T follicular helper cell (primary cell): ENCODE measurements around the gene NDUFS8.

Experiments
- DNase-seq: peaks from one replicate; pipeline ENCODE4 v3.0.0-alpha.2; 2020; ENCODE audit warnings: low read depth

Gene NDUFS8

DNA sequence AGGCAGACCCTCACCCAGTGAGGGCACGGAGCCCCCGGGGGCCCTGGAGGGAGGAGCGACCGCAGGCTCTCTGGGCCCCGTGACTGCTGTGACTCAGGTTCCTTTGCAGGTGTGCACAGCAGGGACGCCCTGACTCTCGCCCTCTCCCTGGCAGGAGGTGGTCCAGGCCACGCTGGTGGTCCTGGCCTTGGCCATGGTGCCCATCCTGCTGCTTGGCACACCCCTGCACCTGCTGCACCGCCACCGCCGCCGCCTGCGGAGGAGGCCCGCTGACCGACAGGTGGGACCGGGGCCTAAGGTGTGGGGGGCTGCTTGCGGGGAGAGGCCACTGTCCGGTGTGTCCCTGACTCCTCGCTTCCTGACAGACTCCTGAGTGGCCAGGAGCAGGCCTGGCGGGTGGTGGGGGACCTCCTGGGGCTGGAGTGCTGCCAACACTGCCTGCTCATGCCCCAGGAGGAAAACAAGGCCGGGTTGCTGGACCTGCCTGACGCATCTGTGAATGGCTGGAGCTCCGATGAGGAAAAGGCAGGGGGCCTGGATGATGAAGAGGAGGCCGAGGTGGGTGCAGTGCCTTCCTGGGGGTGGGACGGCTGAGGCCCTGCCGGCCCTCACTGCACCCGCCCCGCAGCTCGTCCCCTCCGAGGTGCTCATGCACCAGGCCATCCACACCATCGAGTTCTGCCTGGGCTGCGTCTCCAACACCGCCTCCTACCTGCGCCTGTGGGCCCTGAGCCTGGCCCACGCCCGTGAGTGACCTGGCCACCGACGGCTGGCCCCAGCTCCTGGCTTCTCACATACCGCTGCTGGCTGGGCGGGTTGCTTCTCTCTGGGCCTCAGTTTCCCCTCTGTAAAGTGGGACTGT lies 19.3 kb downstream of the NDUFS8 start:
- DNase-seq = no peak

DNA sequence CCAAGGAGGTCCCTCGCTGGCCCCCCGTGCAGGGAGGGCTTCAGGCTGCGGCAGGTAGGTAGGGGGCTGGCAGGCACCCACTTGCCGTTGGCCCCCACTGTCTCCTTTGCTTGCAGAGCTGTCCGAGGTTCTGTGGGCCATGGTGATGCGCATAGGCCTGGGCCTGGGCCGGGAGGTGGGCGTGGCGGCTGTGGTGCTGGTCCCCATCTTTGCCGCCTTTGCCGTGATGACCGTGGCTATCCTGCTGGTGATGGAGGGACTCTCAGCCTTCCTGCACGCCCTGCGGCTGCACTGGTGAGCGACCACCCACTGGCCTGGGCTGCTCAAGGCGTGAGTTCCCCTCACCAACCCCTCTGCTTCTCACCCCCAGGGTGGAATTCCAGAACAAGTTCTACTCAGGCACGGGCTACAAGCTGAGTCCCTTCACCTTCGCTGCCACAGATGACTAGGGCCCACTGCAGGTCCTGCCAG lies 19.9 kb downstream of the NDUFS8 start:
- DNase-seq = no peak

DNA sequence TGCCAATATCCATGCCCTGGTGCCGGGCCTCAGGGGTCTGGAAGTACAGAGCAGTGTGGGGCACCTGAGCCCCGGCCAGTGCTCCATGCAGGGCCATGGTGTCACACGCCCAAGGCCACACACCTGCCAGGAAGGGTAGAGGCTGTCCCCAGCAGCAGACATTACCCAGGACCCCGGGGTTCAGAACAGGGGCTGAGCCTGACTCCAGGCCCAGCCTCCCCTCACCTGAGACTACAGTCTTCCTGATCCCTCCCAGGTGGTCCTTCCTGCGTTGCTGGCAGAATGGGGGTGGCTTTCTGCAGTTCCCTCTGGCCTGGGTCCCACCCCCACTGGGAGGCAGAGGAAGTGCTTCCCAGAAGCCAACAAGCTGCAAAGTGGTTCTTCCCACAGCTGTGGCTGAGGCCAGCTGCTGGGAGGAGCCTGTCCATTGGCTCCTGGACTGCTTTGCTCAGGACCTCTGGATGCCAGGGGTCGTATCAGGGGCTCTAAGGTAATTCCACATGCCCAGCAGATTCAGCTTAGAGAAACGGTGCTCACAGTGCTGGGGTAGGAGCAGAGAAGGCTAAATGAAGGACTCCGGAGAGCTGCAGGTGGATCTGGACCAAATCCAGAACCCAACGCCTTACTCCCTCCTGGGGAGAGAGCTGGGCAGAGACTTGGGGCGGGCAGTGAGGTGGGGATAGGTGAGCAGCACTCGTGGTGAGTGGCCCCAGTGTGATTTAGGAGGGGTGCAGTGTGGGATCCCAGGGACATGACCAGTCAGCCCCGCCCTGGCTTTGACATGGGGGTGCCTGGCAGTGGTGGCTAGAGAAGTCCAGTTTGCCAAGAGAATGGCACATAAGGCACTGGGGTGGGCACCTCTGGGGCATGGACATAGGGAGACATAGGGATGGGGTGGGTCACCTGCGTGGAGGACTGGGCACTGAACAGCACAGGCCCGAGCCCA lies 21.0 kb downstream of the NDUFS8 start:
- no peak for DNase-seq

DNA sequence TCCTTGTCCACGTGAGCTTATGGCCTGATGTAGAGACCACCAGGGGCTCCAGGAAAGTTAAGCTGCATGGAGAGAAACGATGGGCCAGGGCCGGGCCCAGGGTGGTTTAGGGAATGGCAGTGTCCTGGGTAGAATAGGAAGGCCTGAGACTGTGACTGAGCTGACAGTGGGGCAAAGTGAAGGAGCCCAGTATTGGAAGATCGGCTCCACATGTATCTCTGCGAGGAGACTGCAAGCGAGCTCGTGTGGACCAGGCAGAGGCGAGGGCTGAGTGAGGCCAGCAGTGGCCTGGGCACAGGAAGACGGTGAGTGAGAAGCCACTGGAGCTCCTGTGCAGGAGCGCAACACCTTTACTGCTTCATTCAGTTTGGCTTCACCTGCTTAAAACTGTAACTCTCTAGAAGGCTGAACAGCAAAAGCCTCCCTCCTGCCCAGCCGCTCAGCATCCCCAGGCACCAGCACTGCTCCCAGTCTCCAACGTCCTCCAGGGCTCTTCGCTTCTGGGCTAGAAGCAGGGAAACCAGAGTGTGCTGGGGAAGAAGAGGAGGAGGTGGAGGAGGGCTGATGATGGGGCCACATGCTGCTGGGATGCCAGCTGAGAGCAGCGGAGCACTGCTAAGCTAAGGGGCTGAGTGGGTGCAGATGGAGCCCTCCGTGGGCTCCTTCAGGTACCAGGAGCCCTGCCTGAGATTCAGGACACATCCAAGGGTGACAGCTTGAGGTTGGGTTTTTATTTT lies 21.8 kb downstream of the NDUFS8 start:
- no peak for DNase-seq

DNA sequence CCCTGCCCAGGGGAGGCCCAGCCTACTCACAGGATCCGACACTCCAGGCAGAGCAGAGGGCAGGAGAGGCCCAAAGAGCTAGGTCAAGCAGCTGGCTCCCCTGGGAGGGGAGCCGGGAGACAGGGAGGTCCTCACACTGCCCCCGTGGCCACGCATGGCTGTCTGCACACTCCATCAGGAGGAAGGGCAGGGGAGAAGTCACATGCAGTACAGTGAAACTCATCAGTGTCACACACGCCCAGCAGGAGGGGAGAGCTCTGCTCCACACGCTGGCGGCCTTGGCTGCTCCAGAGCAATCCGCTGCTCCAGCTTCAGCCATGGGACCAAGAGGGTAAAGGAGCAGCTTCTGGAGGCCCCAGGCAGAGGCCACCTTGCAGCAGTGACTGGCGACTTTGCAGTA lies 22.6 kb downstream of the NDUFS8 start:
- DNase-seq = no peak

DNA sequence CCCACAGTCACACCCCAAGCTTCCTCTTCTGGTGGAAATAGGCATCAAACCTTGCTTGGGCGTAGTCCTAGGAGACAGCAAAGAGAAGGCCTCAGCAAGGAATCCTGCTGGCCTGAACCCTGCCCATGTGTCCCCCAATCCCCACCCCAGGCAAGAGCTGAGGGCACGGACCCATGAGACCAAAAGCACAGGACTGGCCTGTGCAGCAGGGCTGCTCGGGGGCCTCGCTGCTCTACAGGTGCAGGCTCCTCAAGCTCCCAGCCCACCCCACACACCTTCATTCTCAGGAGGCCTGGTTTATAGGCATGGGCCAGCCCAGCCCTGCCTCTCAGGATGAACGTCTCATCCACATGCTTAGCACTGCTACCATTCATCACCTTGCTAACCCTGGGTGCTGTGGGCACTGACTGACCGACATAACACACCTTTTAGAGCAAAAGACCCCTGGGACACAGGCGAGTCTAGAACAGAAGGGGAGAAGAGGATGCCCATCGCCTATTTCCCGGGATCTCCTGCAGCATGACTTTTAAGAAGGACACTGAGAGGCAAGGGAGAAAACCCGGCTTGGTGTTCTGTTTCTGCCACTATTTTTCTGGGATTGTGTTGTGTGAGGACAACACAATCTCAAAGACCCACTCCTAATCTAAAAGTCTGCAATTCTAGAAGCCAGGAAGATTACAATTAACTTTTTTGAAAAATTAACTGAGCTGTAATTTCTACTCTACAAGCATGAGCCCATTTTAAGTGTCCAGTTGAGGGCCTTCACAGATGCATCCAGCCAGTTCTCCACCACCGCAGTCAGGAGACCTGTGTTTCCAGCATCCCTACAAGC lies 23.7 kb downstream of the NDUFS8 start:
- no peak for DNase-seq

DNA sequence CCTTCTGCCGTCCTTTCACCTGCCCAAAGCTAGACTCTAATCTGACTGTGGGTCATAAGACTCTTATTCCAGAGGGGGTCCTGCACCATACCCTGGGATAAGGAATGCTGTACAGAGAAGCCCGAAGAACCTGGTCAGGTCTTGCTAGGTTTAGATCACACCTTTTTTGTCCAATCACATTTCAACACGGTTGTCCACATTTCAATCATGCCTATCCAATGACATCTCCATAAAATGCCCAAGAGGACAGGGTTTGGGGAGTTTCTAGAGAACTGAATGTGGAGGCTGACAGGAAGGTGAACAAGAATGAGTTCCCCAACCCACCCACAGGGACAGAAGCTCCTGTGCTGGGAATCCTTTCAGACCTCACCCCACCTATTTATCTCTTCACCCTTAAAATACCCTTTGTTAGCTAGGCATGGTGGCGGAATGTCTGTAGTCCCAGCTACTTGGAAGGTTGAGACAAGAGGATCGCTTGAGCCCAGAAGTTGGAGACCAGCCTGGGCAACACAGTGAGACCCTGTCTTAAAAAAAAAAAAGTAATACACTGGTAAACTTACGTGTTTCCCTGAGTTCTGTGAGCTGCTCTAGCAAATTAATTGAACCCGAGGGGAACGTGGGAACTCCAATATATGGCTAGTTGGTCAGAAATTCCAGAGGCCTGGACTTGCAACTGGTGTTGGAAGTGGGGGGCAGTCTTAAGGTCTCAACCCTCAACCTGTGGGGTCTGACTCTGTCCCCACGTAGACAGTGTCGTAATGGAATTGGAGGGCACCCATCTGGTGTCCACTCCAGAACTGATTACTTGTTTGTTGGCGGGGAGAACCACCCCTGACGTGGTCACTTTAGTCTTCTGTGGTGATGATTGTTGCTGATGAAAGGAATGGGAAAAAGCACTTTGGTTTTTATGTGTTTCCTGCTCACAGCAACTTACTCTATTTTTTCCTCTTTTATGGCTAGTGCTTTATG lies 26.1 kb downstream of the NDUFS8 start:
- no peak for DNase-seq

DNA sequence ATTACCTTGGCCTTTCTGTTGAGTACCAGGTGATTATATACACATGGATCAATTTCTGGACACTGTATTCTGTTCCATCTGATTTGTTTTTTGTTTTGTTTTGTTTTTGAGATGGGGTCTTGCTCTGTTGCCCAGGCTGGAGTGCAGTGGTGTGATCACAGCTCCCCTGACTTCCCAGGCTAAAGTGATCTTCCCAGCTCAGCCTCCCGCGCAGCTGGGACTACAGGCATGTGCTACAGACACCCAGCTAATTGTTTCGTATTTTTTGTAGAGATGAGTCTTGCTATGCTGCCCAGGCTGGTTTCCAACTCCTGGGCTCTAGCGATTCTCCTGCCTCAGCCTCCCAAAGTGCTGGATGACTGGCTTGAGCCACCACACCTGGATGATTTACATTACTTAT lies 27.3 kb downstream of the NDUFS8 start:
- no peak for DNase-seq

DNA sequence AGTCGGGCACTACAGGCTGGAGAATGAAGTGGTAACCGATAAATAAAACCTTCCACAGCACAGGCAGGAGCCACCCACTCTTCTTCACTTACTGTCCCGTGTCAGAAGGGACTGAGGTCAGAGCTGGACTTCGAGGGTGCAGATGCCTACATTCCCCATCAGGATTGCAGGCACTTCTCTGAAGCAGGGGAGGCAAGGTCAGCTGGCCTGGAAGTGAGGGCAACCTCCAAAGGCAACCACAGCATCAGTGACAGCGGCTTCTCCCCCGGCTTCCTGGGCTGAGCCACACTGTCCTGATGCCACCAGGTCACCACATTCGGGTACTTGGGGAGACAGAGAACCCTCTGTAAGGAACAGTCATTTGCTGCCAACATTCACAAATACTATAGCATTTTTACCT lies 31.0 kb downstream of the NDUFS8 start:
- DNase-seq = no peak

DNA sequence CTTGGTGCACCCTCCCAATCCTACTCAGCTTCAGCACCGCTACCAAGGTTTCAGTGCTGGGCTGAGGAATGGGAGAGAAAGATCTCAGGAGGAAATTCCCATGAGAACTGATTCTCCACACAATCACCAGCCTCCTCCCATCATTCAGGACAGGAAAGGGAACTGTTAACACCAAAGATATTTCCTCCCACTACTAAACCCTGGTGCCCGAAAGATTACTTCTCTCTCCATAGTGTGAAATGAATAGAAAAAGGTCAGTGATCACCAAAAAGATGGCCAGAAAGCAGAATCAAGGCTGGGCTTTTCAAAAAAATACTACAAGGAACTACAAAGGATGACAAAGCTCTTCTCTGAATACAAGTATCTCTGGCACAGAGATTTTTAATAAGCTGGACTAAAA lies 34.4 kb downstream of the NDUFS8 start:
- no peak for DNase-seq

DNA sequence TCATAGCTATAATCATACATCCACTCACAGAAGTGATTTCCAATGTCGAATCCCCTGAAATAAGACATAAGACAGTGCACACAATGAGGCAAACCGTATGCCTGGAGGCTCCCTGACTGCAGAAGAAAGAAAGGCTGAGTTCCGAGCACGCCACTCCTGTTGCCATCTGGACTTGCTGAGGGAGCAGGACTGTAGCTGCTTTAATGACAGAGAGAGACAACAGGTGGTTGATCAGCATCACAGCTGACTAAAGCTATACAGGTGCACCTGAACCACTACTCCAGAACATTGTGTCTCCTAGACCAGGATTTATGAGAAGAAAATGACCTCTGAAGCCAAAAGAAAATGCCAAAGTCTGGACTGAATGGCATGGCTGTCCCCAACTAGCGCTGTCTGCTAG lies 35.4 kb downstream of the NDUFS8 start:
- DNase-seq = no peak

DNA sequence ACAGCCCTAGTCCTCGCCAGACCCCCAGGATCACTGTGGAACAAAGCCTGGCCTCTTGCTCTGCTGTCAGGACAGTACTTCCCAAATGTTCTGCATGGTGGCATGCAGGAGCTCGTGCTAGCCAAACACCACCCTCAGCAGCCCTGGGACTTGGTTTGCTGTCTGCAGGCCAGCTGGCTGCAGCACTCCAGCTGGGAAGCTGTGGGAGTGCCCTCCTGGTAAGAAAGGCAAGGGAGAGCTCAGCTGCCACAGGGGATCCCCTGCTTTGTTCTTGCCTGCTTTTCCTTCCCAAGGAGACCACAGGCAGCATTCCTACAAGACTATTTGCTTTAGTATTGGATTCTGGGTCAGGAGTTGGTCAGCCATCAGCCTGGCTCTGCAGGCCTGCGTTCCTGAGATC lies 36.3 kb downstream of the NDUFS8 start:
- no peak for DNase-seq

DNA sequence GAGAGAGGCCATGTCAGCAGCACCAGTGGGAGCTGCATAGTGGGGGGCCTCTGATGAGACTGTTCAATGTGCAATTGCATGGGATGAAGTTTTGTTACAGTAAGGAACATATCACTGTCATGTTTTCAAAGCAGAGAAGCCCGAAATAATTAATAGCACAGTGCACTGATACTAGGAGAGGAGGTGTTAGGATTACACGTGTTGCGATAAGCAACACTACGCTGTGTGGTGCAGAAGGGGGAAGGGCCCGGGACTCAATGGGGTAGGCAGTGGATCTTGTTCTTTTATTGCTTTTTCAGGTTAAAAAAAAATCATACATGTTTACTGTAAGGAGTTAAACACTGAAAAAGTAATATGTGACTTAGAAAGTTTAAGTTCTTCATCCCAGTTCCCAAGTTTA lies 37.5 kb downstream of the NDUFS8 start:
- no peak for DNase-seq

DNA sequence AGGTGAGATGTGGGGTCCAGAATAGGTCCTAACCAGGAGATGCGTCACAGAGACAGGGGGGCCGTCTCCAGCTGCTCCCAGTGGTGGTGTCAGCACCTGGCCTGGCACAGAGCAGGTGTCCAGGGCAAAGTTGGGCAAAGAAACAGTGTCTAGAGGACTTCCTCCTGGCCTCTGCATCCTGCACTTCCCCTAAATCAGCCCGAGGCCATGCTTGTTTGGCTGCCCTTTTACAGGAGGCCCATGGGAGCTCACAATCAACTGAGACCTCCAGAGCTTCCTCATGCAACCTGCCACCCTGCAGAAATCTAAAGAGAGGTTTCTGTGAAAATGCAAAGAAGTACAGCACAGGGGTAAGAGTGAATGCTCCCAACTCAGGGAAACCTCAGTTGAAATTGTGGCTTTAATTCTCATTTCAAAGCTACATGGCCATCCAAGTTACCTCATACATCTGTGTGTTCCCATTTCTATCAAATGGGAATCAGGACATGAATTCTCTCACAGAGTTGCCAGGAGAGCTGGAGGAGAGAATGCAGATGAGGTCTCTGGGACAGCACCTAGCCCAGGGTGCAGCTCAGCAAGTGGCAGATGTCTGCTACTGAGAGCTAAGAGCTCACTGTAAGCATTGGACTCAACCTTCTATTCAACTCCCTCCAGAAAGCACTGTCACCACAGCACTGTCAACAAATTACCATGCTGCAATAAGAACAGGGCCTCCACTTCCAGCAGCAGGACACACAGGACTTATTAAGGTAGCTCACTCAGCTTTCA lies 41.0 kb downstream of the NDUFS8 start:
- DNase-seq = no peak

DNA sequence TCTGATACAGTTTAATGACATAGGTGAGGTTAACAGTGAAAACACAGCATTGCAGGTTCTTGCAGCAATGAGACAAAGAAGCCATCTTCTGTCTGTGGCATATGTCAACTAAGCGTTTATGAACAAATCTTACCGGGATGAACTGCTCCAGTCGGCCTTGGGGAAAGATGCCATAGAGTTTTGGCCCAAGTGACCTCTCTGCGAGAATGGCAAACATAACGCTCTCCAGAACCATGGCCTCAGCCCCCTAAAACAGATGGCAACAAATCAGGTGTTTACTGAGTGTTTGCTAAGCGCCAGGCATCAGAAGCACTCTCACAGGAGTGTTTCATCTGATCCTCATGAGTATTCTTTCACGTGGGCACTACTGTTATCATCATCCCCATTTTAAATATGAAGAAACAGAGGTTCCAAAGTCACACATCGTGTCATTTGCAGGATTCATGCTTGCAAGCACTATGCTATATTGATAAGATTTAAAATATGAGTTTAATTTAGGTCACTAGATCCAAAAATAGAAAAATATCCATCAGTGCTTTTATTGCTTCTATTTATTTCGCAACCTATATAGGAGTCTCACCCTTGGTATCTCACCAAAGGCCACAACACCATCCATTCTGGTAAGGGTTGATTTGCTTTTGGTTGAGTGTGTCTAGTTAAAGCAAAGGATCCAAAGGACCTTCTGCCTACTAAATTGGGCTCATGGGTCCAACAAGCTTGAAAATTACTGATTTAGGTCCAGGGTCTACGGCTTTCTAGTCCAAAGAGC lies 44.3 kb downstream of the NDUFS8 start:
- DNase-seq = no peak

DNA sequence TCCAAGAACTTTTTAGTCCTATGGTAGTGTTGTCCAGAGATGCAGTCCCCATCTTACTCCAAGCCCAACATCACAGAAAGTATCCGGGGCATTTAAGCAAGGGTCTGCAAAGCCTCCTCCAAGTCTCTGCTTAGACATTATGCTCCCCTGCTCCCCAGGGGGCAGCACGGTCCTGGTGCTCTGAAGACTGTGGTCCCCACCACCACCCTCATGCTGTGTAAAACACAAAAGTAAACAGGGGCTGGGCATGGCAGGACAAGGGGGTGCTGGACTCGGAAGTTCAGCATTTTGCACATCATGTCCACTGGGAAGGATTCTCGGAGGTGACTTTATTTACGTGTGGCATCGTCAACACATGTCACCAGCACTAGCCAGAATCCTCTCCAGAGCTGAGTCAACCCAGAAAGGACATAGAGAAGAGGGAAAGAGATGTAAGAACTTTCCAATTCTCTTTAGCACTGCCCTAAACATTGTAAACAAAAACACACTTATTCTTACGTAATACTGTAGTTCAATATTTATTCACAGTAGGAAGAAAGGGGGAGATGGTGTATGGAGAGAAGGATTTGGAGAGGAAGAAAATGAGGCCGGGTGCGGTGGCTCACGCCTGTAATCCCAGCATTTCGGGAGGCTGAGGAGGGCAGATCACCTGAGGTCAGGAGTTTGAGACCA lies 46.0 kb downstream of the NDUFS8 start:
- DNase-seq = no peak

DNA sequence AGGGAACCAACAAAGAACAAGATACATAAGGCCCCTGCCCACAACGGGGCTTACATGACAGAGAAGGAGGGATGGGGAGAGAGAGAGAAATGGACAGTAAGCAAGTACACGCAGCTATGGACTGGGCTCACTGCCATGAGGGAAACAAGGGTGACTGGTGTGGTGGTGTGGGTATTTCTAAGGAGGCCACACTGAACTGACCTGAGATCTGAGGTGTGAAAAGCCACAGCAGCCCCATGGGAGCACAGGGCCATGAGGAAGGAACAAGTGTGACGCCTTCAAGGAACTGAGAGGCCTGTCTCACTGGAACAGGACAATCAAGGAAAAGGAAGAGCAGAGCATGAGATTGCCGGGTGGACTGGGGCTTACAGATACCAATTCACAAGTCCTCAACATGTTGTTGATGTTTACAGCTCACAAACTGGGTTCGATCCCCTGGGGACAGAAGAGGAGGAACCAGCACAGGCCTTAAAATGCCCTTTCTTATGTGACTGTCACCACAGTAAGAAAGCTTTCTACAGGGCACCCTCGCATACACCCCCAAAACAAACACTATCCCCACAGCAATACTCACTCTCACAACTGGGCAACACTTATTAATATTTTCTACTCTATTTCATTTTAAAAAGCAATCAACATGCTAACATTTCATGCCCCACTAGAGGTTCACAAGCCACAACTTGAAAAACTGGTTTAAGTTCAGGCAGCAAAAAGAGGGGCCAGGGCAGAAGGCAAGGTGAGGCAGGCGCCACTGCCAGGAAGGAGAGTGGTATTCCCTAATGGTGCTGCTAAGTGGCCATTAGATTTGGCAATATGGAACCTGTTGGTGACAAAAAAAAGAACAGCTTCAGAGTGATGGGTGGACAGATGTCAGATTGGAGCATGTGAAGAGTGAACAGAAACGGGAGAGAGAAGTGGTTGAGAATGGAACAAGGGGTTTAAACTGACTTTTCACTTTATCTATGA lies 47.4 kb downstream of the NDUFS8 start:
- no peak for DNase-seq
